K562 (cell line): ENCODE data around the gene TXNRD1. TPM values are rescaled to one million over a fixed set of nuclear protein-coding genes. Genes with fewer than 3 reads are reported as not detected.
A peak's percentile ranks its signal among the peaks of the same experiment; 100 is the strongest.

Experiments used
- FOXA1 ChIP-seq: fragments of 450-650 bp; IDR thresholded peaks from 2 replicates; pipeline ENCODE4 v1.6.1; 2016; ENCODE audit warnings: mild to moderate bottlenecking, borderline replicate concordance
- FOXJ2 ChIP-seq: fragments of 200-800 bp; sonication (Bioruptor generic); IDR thresholded peaks from 2 replicates; pipeline ENCODE4 v1.6.1; 2016; ENCODE audit warnings: missing genetic modification characterization, missing compliant biosample characterization
- JUNB ChIP-seq: fragments of 450-650 bp; formaldehyde crosslinking; conservative IDR thresholded peaks from 2 replicates; pipeline ENCODE4 v1.4.0; 2020; ENCODE audit warnings: mild to moderate bottlenecking
- MCM3 ChIP-seq: fragments of 450-650 bp; IDR thresholded peaks from 2 replicates; pipeline ENCODE4 v1.6.1; 2016
- MTF1 ChIP-seq: fragments of 250-450 bp; sonication (Bioruptor Pico); IDR thresholded peaks from 2 replicates; pipeline ENCODE4 v1.9.0; 2021; ENCODE audit warnings: moderate library complexity, mild to moderate bottlenecking, inconsistent platforms, borderline replicate concordance
- NCOA6 ChIP-seq: fragments of 450-650 bp; IDR thresholded peaks from 2 replicates; pipeline ENCODE4 v1.6.1; 2017; ENCODE audit warnings: mild to moderate bottlenecking
- NR2C1 ChIP-seq, 2 experiments: fragments of 450-650 bp; IDR thresholded peaks; 2 replicates each; pipeline ENCODE4 v1.6.1; 2017; ENCODE audit warnings: mild to moderate bottlenecking in 2 of 2, antibody characterized with exemption in 1 of 2, inconsistent platforms in 1 of 2, missing compliant biosample characterization in 1 of 2, missing genetic modification characterization in 1 of 2
- RBBP5 ChIP-seq: fragments of 200-600 bp; sonication (generic); IDR thresholded peaks from 2 replicates; pipeline ENCODE4 v1.6.1; 2012; ENCODE audit warnings: borderline replicate concordance, mild to moderate bottlenecking, low read length, control low read depth, inconsistent platforms; ENCODE audit not compliant: insufficient read depth, poor library complexity, severe bottlenecking
- SIRT6 ChIP-seq: IDR thresholded peaks from one replicate; pipeline ENCODE4 v1.6.1; 2012; ENCODE audit warnings: low read depth, mild to moderate bottlenecking, control low read depth, inconsistent platforms, low read length, moderate library complexity
- SMAD4 ChIP-seq: fragments of 250-450 bp; sonication (Bioruptor Pico); conservative IDR thresholded peaks from 2 replicates; pipeline ENCODE4 v1.8.0; 2021; ENCODE audit warnings: inconsistent platforms, mild to moderate bottlenecking, moderate library complexity
- SRSF7 ChIP-seq: fragments of 200-400 bp; formaldehyde crosslinking; optimal IDR thresholded peaks from 2 replicates; pipeline ENCODE3; 2017; ENCODE audit warnings: mild to moderate bottlenecking, low read depth, low read length
- TEAD2 ChIP-seq: fragments of 450-650 bp; IDR thresholded peaks from 2 replicates; pipeline ENCODE4 v1.6.1; 2016; ENCODE audit warnings: missing genetic modification characterization, control low read depth, missing compliant biosample characterization
- THRAP3 ChIP-seq: fragments of 450-650 bp; IDR thresholded peaks from 2 replicates; pipeline ENCODE4 v1.6.1; 2016; ENCODE audit warnings: mild to moderate bottlenecking, inconsistent platforms, borderline replicate concordance
- XRCC3 ChIP-seq: fragments of 450-650 bp; IDR thresholded peaks from 2 replicates; pipeline ENCODE4 v1.6.1; 2017; ENCODE audit warnings: mild to moderate bottlenecking, moderate library complexity
- XRCC5 ChIP-seq: fragments of 200-400 bp; formaldehyde crosslinking; IDR thresholded peaks from 2 replicates; pipeline ENCODE4 v1.6.1; 2017; ENCODE audit warnings: low read depth, mild to moderate bottlenecking, low read length
- ZNF384 ChIP-seq: IDR thresholded peaks from 2 replicates; pipeline ENCODE4 v1.6.1; 2012; ENCODE audit warnings: low read depth, low read length, improper control_type of control experiment
- ZNF589 ChIP-seq: fragments of 200-800 bp; sonication (Bioruptor generic); IDR thresholded peaks from 2 replicates; pipeline ENCODE4 v1.6.1; 2016; ENCODE audit warnings: low read depth, missing genetic modification characterization, missing compliant biosample characterization
- polyA plus RNA-seq, 8 experiments: library from polyadenylated mRNA; depleted of rRNA in 4 of 8; stranded (reverse) in 5 of 8; unstranded in 3 of 8; fragments of >200 nt; fragmentation: Nextera tagmentation in 2 of 8; fragmentation: Illumina TruSeq in 1 of 8; extraction: Ambion mirVana in 2 of 8; extraction: Trizol in 1 of 8; gene quantifications; 2 replicates each; pipeline versions ENCODE4 v1.2.1 to v1.2.3, GENCODE V29; 2011 to 2014; ENCODE audit warnings: inconsistent platforms in 1 of 8, missing spikeins in 1 of 8
- total RNA-seq, 7 experiments: library from RNA; depleted of rRNA in 6 of 7; stranded (reverse); fragments of >200 nt in 6 of 7; fragmentation: Illumina TruSeq in 2 of 7; extraction: Trizol in 2 of 7; gene quantifications; 2 replicates each; pipeline versions ENCODE4 v1.2.1 to v1.2.3, GENCODE V29; 2011 to 2021; ENCODE audit warnings: low replicate concordance in 1 of 7
- TF ChIP-seq, protein P1 (sequence below), 2 experiments: fragments of 450-650 bp in 1 of 2; sonication (generic) in 1 of 2; formaldehyde crosslinking; conservative IDR thresholded peaks; 2 replicates each; pipeline versions ENCODE4 v1.4.0 to v1.8.1; 2020 to 2022; ENCODE audit warnings: mild to moderate bottlenecking in 1 of 2, missing genetic modification reagents in 1 of 2
- TF ChIP-seq, protein P2 (sequence below): fragments of 250-450 bp; sonication (Bioruptor Pico); IDR thresholded peaks from 2 replicates; pipeline ENCODE4 v1.5.1; 2021; ENCODE audit warnings: mild to moderate bottlenecking
- TF ChIP-seq, protein P3 (sequence below): fragments of 150-350 bp; conservative IDR thresholded peaks from 2 replicates; pipeline ENCODE4 v1.6.1; 2014; ENCODE audit warnings: low read length
- TF ChIP-seq, protein P4 (sequence below): IDR thresholded peaks from 2 replicates; pipeline ENCODE4 v1.6.1; 2014; ENCODE audit warnings: antibody characterized with exemption
- TF ChIP-seq, protein P5 (sequence below): fragments of 450-650 bp; IDR thresholded peaks from 2 replicates; pipeline ENCODE4 v1.6.1; 2016

The TXNRD1 gene
- total and polyA plus RNA-seq, 9 of the 15 experiments (the other 6 are each of a cell fraction or from before 2014, with no cell fraction given) = 107 to 189 (median 146) TPM

DNA sequence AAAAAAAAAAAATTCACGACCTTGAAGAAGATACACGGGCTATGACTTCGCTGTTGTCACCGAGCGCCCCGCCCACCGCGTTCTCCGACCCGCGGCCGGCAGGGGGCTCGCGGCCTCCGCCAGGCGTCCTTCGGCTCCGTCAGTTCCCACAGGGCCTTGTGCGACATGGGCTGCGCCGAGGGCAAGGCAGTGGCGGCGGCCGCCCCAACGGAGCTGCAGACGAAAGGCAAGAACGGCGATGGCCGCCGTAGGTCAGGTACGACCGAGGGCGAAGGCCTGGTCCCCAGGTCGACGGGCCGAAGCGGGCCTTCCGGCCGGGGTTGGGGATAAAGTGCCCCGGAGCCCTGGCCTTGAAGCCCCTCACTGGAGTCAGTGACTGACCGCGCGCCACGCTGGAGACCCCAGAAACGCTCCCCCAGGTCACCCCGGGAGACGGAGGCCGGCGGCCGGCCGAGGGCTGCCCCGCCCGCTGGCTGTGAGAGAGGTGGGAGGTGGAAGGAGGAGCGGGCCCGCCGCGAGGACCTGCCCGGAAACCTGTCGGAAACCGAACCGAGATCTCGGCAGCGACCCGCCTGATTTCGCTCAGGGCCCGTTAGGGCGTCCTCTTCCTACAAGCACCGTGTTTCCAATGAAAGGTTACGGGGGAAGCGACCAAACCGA is at the start of gene TXNRD1 (continued):
- TF ChIP-seq, protein P1, sequence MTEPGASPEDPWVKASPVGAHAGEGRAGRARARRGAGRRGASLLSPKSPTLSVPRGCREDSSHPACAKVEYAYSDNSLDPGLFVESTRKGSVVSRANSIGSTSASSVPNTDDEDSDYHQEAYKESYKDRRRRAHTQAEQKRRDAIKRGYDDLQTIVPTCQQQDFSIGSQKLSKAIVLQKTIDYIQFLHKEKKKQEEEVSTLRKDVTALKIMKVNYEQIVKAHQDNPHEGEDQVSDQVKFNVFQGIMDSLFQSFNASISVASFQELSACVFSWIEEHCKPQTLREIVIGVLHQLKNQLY (CRISPR knock-in tag; conservative IDR thresholded peaks at IDR 0.05) = no peak
- peak; percentile 87; the same call in 1 of the 2 replicates for TF ChIP-seq XRCC5
- no peak for TF ChIP-seq XRCC3
- no peak for TF ChIP-seq SIRT6
- no peak for TF ChIP-seq MTF1 (CRISPR knock-in tag)
- no peak for TF ChIP-seq THRAP3
- no peak for TF ChIP-seq ZNF589 (CRISPR knock-in tag)
- peak; percentile 70 for TF ChIP-seq ZNF384
- no peak for TF ChIP-seq FOXJ2 (tag)
- TF ChIP-seq, protein P2, sequence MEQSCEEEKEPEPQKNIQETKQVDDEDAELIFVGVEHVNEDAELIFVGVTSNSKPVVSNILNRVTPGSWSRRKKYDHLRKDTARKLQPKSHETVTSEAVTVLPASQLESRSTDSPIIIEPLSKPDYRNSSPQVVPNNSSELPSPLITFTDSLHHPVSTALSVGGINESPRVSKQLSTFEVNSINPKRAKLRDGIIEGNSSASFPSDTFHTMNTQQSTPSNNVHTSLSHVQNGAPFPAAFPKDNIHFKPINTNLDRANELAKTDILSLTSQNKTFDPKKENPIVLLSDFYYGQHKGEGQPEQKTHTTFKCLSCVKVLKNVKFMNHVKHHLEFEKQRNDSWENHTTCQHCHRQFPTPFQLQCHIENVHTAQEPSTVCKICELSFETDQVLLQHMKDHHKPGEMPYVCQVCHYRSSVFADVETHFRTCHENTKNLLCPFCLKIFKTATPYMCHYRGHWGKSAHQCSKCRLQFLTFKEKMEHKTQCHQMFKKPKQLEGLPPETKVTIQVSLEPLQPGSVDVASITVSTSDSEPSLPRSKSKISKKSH (CRISPR knock-in tag) = no peak
- TF ChIP-seq, protein P3, sequence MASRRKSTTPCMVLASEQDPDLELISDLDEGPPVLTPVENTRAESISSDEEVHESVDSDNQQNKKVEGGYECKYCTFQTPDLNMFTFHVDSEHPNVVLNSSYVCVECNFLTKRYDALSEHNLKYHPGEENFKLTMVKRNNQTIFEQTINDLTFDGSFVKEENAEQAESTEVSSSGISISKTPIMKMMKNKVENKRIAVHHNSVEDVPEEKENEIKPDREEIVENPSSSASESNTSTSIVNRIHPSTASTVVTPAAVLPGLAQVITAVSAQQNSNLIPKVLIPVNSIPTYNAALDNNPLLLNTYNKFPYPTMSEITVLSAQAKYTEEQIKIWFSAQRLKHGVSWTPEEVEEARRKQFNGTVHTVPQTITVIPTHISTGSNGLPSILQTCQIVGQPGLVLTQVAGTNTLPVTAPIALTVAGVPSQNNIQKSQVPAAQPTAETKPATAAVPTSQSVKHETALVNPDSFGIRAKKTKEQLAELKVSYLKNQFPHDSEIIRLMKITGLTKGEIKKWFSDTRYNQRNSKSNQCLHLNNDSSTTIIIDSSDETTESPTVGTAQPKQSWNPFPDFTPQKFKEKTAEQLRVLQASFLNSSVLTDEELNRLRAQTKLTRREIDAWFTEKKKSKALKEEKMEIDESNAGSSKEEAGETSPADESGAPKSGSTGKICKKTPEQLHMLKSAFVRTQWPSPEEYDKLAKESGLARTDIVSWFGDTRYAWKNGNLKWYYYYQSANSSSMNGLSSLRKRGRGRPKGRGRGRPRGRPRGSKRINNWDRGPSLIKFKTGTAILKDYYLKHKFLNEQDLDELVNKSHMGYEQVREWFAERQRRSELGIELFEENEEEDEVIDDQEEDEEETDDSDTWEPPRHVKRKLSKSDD = no peak
- TF ChIP-seq NR2C1 (IDR thresholded peaks at IDR 0.05) = no peak
- TF ChIP-seq NR2C1 (tag; IDR thresholded peaks at IDR 0.05) = no peak
- TF ChIP-seq RBBP5 = no peak
- no peak for TF ChIP-seq SRSF7
- peak; percentile 58; the same call in 1 of the 2 replicates for TF ChIP-seq SMAD4 (CRISPR knock-in tag)
- TF ChIP-seq MCM3 = no peak
- TF ChIP-seq, protein P4, sequence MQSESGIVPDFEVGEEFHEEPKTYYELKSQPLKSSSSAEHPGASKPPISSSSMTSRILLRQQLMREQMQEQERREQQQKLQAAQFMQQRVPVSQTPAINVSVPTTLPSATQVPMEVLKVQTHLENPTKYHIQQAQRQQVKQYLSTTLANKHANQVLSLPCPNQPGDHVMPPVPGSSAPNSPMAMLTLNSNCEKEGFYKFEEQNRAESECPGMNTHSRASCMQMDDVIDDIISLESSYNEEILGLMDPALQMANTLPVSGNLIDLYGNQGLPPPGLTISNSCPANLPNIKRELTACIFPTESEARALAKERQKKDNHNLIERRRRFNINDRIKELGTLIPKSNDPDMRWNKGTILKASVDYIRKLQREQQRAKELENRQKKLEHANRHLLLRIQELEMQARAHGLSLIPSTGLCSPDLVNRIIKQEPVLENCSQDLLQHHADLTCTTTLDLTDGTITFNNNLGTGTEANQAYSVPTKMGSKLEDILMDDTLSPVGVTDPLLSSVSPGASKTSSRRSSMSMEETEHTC = no peak
- no peak for TF ChIP-seq JUNB
- no peak for TF ChIP-seq NCOA6
- TF ChIP-seq TEAD2 (tag) = no peak
- TF ChIP-seq, protein P5, sequence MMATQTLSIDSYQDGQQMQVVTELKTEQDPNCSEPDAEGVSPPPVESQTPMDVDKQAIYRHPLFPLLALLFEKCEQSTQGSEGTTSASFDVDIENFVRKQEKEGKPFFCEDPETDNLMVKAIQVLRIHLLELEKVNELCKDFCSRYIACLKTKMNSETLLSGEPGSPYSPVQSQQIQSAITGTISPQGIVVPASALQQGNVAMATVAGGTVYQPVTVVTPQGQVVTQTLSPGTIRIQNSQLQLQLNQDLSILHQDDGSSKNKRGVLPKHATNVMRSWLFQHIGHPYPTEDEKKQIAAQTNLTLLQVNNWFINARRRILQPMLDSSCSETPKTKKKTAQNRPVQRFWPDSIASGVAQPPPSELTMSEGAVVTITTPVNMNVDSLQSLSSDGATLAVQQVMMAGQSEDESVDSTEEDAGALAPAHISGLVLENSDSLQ = no peak
- TF ChIP-seq FOXA1 = no peak
